ENCODE measurements around the gene PSEN2.
"Not testable (repeated sequence)": the region's sequence is repeated elsewhere in the genome, so short reads cannot be mapped to it uniquely, and the experiment has no call there.

Gene PSEN2

GRCh38 chr1:226916497-226916896, 46.1 kb downstream of the PSEN2 start:
- no peak for DNase-seq (ENCODE audit: low read depth in 2 of 2)

GRCh38 chr1:226919587-226919986, 49.2 kb downstream of the PSEN2 start:
- DNase-seq (ENCODE audit: low read depth in 2 of 2), result no peak

- no peak for DNase-seq (ENCODE audit: low read depth in 2 of 2)
These were observed 49.6 kb downstream of the PSEN2 start for GRCh38 chr1:226919995-226920394.

- DNase-seq (ENCODE audit: low read depth in 2 of 2), result no peak
These were observed 50.1 kb downstream of the PSEN2 start for GRCh38 chr1:226920446-226920894.

GRCh38 chr1:226921504-226921903, 51.1 kb downstream of the PSEN2 start:
- DNase-seq (ENCODE audit: low read depth in 2 of 2), result no peak

GRCh38 chr1:226929260-226930111, 59.1 kb downstream of the PSEN2 start:
- not testable (repeated sequence) for DNase-seq (ENCODE audit: low read depth in 2 of 2)

GRCh38 chr1:226934483-226935237, 64.2 kb downstream of the PSEN2 start:
- DNase-seq (ENCODE audit: low read depth in 2 of 2), result no peak

- no peak for DNase-seq (ENCODE audit: low read depth in 2 of 2)
These were observed 67.7 kb downstream of the PSEN2 start for GRCh38 chr1:226937940-226938725.

- DNase-seq (ENCODE audit: low read depth in 2 of 2), result no peak
These were observed 68.6 kb downstream of the PSEN2 start for GRCh38 chr1:226938903-226939437.

- peak; percentile 50 to 54 for DNase-seq (ENCODE audit: low read depth in 2 of 2)
These were observed 69.1 kb downstream of the PSEN2 start for GRCh38 chr1:226939438-226940028.

GRCh38 chr1:226940029-226940805, 69.8 kb downstream of the PSEN2 start, which contains the start of gene COQ8A:
COQ8A (plus strand) TSS chr1:226940294; CDS start chr1:226961386, 21,092 bp downstream.
- peak; percentile 98 for DNase-seq (ENCODE audit: low read depth in 2 of 2)

GRCh38 chr1:226940806-226941067, 70.3 kb downstream of the PSEN2 start:
- no peak for DNase-seq (ENCODE audit: low read depth in 2 of 2)

- DNase-seq (ENCODE audit: low read depth in 2 of 2), result no peak
These were observed 72.0 kb downstream of the PSEN2 start for GRCh38 chr1:226942392-226942791.

- DNase-seq (ENCODE audit: low read depth in 2 of 2), result no peak
These were observed 72.7 kb downstream of the PSEN2 start for GRCh38 chr1:226943156-226943555.

- no peak for DNase-seq (ENCODE audit: low read depth in 2 of 2)
These were observed 73.5 kb downstream of the PSEN2 start for GRCh38 chr1:226943927-226944326.

- no peak for DNase-seq (ENCODE audit: low read depth in 2 of 2)
These were observed 74.9 kb downstream of the PSEN2 start for GRCh38 chr1:226945106-226945857.

Data from stimulated activated CD4-positive, alpha-beta T cell treated with anti-CD3 and anti-CD28 coated beads, Interleukin-4, amount 100 ng/mL, for 48 hours (primary cell).